WTC11 (cell line): Measurements from ENCODE around the gene PPP1R37.

Experiments
- CBFB ChIP-seq: sonication (generic); formaldehyde crosslinking; IDR thresholded peaks from 2 replicates; pipeline ENCODE4 v1.8.1; 2022; ENCODE audit warnings: mild to moderate bottlenecking, low read depth, missing genetic modification reagents
- FOXJ3 ChIP-seq: sonication (generic); formaldehyde crosslinking; IDR thresholded peaks from 2 replicates; pipeline ENCODE4 v1.9.0; 2021; ENCODE audit warnings: missing genetic modification reagents, mild to moderate bottlenecking, borderline replicate concordance
- GABPB1 ChIP-seq: sonication (generic); formaldehyde crosslinking; IDR thresholded peaks from 2 replicates; pipeline ENCODE4 v1.8.1; 2023; ENCODE audit warnings: mild to moderate bottlenecking, missing genetic modification reagents
- IRF2 ChIP-seq: sonication (generic); formaldehyde crosslinking; IDR thresholded peaks from 2 replicates; pipeline ENCODE4 v1.8.0; 2022; ENCODE audit warnings: low read depth, missing genetic modification reagents, borderline replicate concordance
- JUN ChIP-seq: sonication (generic); formaldehyde crosslinking; IDR thresholded peaks from 2 replicates; pipeline ENCODE4 v1.8.0; 2023; ENCODE audit warnings: mild to moderate bottlenecking, missing genetic modification reagents
- MXD4 ChIP-seq: fragments of 250-450 bp; sonication (Bioruptor Pico); IDR thresholded peaks from 2 replicates; pipeline ENCODE4 v1.8.0; 2021; ENCODE audit warnings: mild to moderate bottlenecking, moderate library complexity, borderline replicate concordance
- SP1 ChIP-seq: sonication (generic); formaldehyde crosslinking; conservative IDR thresholded peaks from 2 replicates; pipeline ENCODE4 v1.8.1; 2022; ENCODE audit warnings: missing genetic modification reagents
- TCF7 ChIP-seq: sonication (generic); formaldehyde crosslinking; IDR thresholded peaks from 2 replicates; pipeline ENCODE4 v1.8.0; 2022; ENCODE audit warnings: mild to moderate bottlenecking, low read depth, missing genetic modification reagents, moderate library complexity
- ZNF263 ChIP-seq: sonication (generic); formaldehyde crosslinking; IDR thresholded peaks from 2 replicates; pipeline ENCODE4 v1.8.1; 2022; ENCODE audit warnings: low read depth, mild to moderate bottlenecking, moderate library complexity, missing genetic modification reagents
- ZNF671 ChIP-seq: fragments of 250-450 bp; sonication (Bioruptor Pico); IDR thresholded peaks from 2 replicates; pipeline ENCODE4 v1.8.0; 2021; ENCODE audit warnings: mild to moderate bottlenecking
- TF ChIP-seq, protein P1 (sequence below): fragments of 250-450 bp; sonication (Bioruptor Pico); IDR thresholded peaks from 2 replicates; pipeline ENCODE4 v1.9.0; 2021; ENCODE audit warnings: moderate library complexity, mild to moderate bottlenecking, inconsistent platforms, borderline replicate concordance
- TF ChIP-seq, protein P2 (sequence below): sonication (generic); formaldehyde crosslinking; IDR thresholded peaks from 2 replicates; pipeline ENCODE4 v1.8.0; 2022; ENCODE audit warnings: mild to moderate bottlenecking, missing genetic modification reagents
- TF ChIP-seq, protein P3 (sequence below): fragments of 200-600 bp; IDR thresholded peaks from 2 replicates; pipeline ENCODE4 v1.8.0; 2022; ENCODE audit warnings: antibody characterized with exemption
- TF ChIP-seq, protein P4 (sequence below): sonication (generic); formaldehyde crosslinking; IDR thresholded peaks from 2 replicates; pipeline ENCODE4 v1.8.1; 2022; ENCODE audit warnings: low read depth, mild to moderate bottlenecking, moderate library complexity, missing genetic modification reagents, borderline replicate concordance

DNA sequence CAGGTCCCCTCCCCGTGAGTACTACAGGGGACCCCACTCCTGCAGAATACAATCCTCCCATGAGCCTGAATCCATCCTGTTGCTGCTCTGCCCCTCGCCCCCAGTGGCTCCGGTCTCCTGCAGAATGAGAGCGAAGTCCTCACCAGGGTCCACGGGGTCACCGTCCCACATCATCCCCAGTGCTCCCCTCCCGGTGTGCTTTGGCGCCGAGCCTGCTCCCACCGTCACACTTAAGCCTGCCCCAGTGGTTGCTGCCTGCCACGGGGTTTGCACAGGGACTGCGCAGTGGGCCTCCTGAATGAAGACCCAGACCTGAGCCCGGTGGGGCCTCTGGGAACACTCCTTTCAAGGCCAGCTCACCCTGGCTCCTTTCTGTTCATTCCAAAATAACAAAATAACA is 37.3 kb downstream of the PPP1R37 start:
- TF ChIP-seq, protein P1, sequence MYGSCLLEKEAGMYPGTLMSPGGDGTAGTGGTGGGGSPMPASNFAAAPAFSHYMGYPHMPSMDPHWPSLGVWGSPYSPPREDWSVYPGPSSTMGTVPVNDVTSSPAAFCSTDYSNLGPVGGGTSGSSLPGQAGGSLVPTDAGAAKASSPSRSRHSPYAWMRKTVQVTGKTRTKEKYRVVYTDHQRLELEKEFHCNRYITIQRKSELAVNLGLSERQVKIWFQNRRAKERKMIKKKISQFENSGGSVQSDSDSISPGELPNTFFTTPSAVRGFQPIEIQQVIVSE, result no peak
- TF ChIP-seq, protein P2, sequence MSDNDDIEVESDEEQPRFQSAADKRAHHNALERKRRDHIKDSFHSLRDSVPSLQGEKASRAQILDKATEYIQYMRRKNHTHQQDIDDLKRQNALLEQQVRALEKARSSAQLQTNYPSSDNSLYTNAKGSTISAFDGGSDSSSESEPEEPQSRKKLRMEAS (CRISPR knock-in tag), result no peak
- TF ChIP-seq, protein P3, sequence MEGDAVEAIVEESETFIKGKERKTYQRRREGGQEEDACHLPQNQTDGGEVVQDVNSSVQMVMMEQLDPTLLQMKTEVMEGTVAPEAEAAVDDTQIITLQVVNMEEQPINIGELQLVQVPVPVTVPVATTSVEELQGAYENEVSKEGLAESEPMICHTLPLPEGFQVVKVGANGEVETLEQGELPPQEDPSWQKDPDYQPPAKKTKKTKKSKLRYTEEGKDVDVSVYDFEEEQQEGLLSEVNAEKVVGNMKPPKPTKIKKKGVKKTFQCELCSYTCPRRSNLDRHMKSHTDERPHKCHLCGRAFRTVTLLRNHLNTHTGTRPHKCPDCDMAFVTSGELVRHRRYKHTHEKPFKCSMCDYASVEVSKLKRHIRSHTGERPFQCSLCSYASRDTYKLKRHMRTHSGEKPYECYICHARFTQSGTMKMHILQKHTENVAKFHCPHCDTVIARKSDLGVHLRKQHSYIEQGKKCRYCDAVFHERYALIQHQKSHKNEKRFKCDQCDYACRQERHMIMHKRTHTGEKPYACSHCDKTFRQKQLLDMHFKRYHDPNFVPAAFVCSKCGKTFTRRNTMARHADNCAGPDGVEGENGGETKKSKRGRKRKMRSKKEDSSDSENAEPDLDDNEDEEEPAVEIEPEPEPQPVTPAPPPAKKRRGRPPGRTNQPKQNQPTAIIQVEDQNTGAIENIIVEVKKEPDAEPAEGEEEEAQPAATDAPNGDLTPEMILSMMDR, result no peak
- TF ChIP-seq FOXJ3 (CRISPR knock-in tag), result no peak
- no peak for TF ChIP-seq ZNF671 (CRISPR knock-in tag)
- TF ChIP-seq, protein P4, sequence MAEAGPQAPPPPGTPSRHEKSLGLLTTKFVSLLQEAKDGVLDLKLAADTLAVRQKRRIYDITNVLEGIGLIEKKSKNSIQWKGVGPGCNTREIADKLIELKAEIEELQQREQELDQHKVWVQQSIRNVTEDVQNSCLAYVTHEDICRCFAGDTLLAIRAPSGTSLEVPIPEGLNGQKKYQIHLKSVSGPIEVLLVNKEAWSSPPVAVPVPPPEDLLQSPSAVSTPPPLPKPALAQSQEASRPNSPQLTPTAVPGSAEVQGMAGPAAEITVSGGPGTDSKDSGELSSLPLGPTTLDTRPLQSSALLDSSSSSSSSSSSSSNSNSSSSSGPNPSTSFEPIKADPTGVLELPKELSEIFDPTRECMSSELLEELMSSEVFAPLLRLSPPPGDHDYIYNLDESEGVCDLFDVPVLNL (CRISPR knock-in tag), result no peak
- no peak for TF ChIP-seq CBFB (CRISPR knock-in tag)
- TF ChIP-seq MXD4 (CRISPR knock-in tag), result no peak
- no peak for TF ChIP-seq JUN
- TF ChIP-seq IRF2 (CRISPR knock-in tag), result no peak
- TF ChIP-seq GABPB1, result no peak
- TF ChIP-seq ZNF263, result no peak
- no peak for TF ChIP-seq SP1 (CRISPR knock-in tag)
- TF ChIP-seq TCF7 (CRISPR knock-in tag), result no peak
